Liver (tissue), 5 donors: ENCODE results near the gene AKAP13. TPM values are rescaled to one million over a fixed set of nuclear protein-coding genes. Genes with fewer than 3 reads are reported as not detected.

Experiments used
- polyA plus RNA-seq, 2 donors: library from polyadenylated mRNA; stranded (reverse) in 1 of 2; unstranded in 1 of 2; fragments of 200-250 nt in 1 of 2; fragments of >200 nt in 1 of 2; fragmentation: Nextera tagmentation in 1 of 2; extraction: Ambion mirVana in 1 of 2; gene quantifications; one replicate each; pipeline versions ENCODE4 v1.2.1 to v1.2.3, GENCODE V29; 2013 to 2015
- small RNA-seq: library from RNA; depleted of rRNA; stranded (forward); fragments of <200 nt; gene quantifications from one replicate; pipeline ENCODE3, GENCODE V24; 2014
- total RNA-seq, 2 donors: library from RNA; depleted of rRNA; stranded (reverse); fragments of >200 nt; gene quantifications; one replicate each; pipeline ENCODE4 v1.2.3, GENCODE V29; 2014
- donor health status: healthy.
- donor health status: healthy.
- donor health status: healthy.

The AKAP13 gene
- total and polyA plus RNA-seq, 4 donors = 18.6 to 92.3 (median 37.4) TPM

Small RNA genes lying within 50 kb of the gene (small RNA-seq; reads per million reads assigned to genes)
- gene AC021739.1 = not detected
- not detected for gene MIR1276
- gene RNU6-1280P = not detected
- not detected for gene RNU7-79P
